GM19035 (cell line): ENCODE data around the gene CNST.
"Not testable (repeated sequence)": the region's sequence is repeated elsewhere in the genome, so short reads cannot be mapped to it uniquely, and the experiment has no call there.

Experiments used
- ATAC-seq: cut with Tn5 transposase; IDR thresholded peaks from one replicate; pipeline ENCODE4 v1.9.1; 2021; ENCODE audit not compliant: unreplicated experiment

Gene CNST

DNA sequence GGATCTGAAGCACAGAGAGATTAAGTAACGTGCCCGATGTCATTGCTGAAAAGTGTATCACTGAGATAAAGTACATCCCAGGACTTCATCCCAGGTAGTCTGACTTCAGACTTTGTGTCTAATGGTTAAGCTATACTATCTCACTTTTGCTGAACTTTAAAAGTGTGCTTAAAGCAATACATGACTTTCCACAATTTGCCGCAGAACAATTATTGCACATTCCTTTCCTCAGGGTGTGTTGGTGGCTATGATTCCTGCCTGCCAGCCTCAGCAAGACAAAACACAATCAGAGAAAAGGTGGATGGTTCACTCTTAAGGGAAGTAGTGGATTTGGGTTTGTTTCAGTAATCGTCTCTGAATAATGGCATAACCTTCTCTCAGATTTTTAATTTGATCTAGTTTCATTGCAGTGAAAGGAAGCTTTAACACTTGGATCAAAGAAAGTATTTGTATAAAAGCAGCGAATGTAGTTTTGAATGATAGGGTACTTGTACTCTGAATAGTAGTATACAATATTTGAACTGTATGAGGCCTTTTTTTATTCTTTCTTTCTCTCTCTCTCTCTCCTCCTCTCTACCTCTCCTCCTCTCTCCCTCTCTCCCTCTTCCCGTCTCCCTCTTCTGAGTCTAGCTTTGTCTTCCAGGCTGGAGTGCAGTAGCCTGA lies 47.0 kb downstream of the CNST start:
- no peak for ATAC-seq

DNA sequence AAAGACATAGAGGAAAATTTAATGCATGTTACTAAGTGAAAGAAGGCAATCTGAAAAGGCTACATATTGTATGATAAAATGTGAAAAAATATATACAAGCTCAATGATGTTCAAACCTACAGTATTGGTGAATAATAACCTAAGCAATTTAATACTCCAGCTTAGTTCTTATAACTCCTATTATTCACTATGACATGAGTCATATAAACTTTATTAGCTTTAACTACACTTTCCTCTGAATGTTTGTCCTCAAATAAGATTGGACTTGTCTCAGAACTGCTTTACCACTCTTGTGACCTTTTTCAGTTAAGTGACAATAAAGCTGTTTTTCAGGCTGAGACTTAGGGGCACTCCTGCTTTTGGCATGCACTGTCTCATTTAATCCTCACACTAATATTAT lies 50.9 kb downstream of the CNST start:
- no peak for ATAC-seq

GRCh38 chr1:246617768-246618167 lies 51.5 kb downstream of the CNST start:
- no peak for ATAC-seq

GRCh38 chr1:246618240-246618808 lies 52.1 kb downstream of the CNST start:
- no peak for ATAC-seq

DNA sequence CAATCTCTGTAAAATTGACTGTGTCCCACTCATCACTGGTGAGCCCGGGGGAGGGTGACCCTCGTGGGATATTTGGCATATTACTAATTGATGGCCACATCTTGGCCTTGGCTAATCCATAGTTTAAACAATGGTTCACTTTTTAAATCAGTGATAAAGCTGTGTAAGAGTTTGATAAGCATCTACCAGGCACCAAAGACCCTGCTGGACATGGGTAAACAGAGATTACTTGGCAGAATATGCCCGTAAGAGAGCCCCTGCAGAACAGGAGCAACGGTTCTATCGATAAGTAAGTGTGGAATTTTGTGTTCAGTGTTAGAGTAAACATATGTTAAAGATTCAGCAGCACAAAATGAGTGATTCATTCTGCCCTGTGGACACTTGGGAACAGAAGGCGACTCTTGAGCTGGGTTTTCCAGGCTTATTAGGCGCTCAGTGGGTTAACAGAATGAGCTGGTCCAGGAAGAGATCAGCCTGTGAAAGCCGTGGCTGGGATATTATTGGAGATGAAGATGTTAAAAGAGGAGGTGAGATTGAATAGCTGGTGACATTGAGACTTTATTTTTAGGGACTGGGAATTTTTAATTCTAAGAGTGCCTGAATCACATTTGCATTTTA lies 55.9 kb downstream of the CNST start:
- ATAC-seq: no peak

DNA sequence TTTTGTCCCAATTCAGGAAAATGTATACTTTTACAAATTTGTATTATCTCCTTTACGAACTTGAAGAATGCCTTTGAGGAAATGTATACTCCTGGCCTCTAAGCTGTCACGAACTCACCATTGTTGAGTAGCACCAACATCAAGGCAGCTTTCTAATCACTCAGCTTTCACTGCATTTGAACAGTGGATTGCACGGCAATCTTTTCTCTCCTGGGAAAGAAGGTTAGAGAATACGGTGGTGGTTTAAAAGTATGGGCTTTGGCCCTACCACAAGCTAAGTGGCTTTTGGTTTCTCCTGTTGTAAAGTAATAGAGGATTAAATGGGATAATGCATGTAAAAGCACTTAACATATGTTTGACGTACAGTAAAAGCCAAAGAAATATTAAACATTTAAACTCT lies 57.8 kb downstream of the CNST start:
- no peak for ATAC-seq

- ATAC-seq: peak; percentile 95
These were observed 62.8 kb downstream of the CNST start for GRCh38 chr1:246629030-246629429.

GRCh38 chr1:246629976-246630375 lies 63.7 kb downstream of the CNST start:
- ATAC-seq: peak; percentile 43

- no peak for ATAC-seq
These were observed 65.2 kb downstream of the CNST start for GRCh38 chr1:246631426-246631825.

GRCh38 chr1:246632281-246633168 lies 66.3 kb downstream of the CNST start:
- no peak for ATAC-seq

GRCh38 chr1:246634659-246635058 lies 68.4 kb downstream of the CNST start:
- ATAC-seq: not testable (repeated sequence)

GRCh38 chr1:246638941-246639655 lies 72.8 kb downstream of the CNST start:
- no peak for ATAC-seq

GRCh38 chr1:246639732-246640131 lies 73.5 kb downstream of the CNST start:
- no peak for ATAC-seq

DNA sequence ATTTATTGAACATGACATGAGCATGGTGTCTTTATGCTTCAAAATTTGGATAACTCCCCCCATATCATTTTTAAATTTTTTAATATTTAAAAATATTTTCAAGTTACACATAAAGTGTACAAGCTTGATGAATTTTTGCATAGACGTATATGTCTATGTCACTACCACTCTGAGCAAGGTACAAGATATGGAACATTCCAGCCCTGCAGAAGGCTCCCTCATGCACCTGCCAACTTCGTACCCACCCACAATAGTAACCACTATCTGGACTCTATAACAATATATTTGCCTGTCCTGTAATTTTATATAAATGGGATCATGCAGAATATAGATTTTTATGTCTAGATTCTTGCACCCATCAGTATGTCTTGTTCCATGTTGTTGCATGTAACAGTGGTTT lies 74.5 kb downstream of the CNST start:
- no peak for ATAC-seq

- no peak for ATAC-seq
These were observed 75.1 kb downstream of the CNST start for GRCh38 chr1:246641394-246641793.

DNA sequence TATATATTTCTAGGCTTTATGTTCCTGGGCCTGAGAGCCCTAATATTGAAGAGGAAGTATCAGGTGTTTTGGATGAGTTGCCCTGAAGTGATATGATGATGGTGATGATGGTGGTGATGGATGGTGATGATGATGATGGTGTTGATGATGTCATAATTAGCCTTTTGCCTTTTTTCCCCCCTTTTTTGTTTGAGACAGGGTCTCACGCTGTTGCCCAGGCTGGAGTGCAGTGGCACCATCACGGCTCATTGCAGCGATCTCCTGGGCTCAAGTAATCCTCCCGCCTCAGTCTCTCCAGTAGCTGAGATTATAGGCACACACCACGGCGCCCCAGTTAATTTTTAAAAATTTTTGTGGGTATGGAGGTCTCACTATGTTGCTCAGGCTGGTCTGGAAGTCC lies 76.5 kb downstream of the CNST start:
- ATAC-seq: no peak

- no peak for ATAC-seq
These were observed 80.9 kb downstream of the CNST start for GRCh38 chr1:246647113-246647512.

DNA sequence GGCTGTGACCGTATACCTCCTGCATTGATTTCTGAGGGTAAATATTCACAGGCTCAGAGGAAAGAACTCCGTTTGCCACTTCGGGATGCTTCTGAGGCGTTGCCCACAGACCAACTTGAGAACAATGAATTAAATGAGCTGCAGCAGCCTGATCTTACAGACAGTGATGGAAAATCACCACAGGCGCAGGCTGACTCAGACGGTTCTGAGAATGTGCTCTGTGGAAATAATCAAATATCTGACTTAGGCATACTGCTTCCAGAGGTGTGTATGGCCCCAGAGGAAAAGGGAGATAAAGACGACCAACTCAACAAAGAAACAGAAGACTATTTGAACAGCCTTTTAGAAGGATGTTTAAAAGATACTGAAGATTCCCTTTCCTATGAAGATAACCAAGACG lies 81.3 kb downstream of the CNST start:
- no peak for ATAC-seq

GRCh38 chr1:246651012-246651695 lies 84.9 kb downstream of the CNST start:
- no peak for ATAC-seq

DNA sequence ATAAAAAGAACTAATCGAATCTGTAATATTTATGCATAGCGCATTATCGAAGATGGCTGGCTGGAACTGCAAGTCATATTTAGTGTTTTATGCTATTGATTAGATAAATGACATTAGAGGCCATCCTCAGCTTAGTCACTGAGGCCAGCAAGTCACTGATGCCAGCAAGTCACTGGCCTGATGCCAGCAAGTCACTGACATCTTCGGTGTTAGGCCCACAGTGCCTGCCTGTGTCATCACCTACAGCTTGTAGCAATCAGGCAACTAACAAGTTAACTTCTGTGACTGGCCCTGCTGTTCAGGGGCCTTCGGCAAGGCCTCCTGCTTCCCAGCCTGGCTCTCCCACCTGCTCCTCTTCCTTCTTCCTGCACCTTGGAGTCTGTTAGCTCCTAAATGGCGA lies 92.3 kb downstream of the CNST start:
- no peak for ATAC-seq
